ENCODE results near the gene MRPS25. TPM values are rescaled to one million over a fixed set of nuclear protein-coding genes. Genes with fewer than 3 reads are reported as not detected.
A peak's percentile ranks its signal among the peaks of the same experiment; 100 is the strongest.

The MRPS25 gene
- total RNA-seq, 1 experiment from 2014 or later: 69.7 TPM

GRCh38 chr3:15052335-15053242 is 12.5 kb downstream of the MRPS25 start:
- no peaks in the 10 kb centered on the region for H3K27me3 Mint-ChIP-seq (ENCODE audit: low read depth)
- TF ChIP-seq, protein P1, sequence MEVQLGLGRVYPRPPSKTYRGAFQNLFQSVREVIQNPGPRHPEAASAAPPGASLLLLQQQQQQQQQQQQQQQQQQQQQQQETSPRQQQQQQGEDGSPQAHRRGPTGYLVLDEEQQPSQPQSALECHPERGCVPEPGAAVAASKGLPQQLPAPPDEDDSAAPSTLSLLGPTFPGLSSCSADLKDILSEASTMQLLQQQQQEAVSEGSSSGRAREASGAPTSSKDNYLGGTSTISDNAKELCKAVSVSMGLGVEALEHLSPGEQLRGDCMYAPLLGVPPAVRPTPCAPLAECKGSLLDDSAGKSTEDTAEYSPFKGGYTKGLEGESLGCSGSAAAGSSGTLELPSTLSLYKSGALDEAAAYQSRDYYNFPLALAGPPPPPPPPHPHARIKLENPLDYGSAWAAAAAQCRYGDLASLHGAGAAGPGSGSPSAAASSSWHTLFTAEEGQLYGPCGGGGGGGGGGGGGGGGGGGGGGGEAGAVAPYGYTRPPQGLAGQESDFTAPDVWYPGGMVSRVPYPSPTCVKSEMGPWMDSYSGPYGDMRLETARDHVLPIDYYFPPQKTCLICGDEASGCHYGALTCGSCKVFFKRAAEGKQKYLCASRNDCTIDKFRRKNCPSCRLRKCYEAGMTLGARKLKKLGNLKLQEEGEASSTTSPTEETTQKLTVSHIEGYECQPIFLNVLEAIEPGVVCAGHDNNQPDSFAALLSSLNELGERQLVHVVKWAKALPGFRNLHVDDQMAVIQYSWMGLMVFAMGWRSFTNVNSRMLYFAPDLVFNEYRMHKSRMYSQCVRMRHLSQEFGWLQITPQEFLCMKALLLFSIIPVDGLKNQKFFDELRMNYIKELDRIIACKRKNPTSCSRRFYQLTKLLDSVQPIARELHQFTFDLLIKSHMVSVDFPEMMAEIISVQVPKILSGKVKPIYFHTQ (CRISPR knock-in tag; IDR thresholded peaks at IDR 0.05): no peak
- TF ChIP-seq TEAD1 (CRISPR knock-in tag; IDR thresholded peaks at IDR 0.05) (no peak), HMGA2 (CRISPR knock-in tag; IDR thresholded peaks at IDR 0.05) (no peak), MYBL2 (CRISPR knock-in tag; IDR thresholded peaks at IDR 0.05) (no peak), RELA (CRISPR knock-in tag; IDR thresholded peaks at IDR 0.05; ENCODE audit: borderline replicate concordance) (no peak), ZNF121 (CRISPR knock-in tag; IDR thresholded peaks at IDR 0.05) (no peak), ATF1 (CRISPR knock-in tag; IDR thresholded peaks at IDR 0.05) (no peak), ATF2 (CRISPR knock-in tag; IDR thresholded peaks at IDR 0.05; ENCODE audit: borderline replicate concordance, low read depth) (no peak), USF2 (CRISPR knock-in tag; IDR thresholded peaks at IDR 0.05) (no peak), NR3C1 (CRISPR knock-in tag; conservative IDR thresholded peaks at IDR 0.05; ENCODE audit: low read depth) (no peak), MXD4 (CRISPR knock-in tag; IDR thresholded peaks at IDR 0.05; ENCODE audit: borderline replicate concordance) (no peak), NR1H2 (CRISPR knock-in tag; IDR thresholded peaks at IDR 0.05) (no peak), TEAD4 (CRISPR knock-in tag; IDR thresholded peaks at IDR 0.05) (no peak), ETV6 (CRISPR knock-in tag; IDR thresholded peaks at IDR 0.05) (no peak)
- TF ChIP-seq, protein P2, sequence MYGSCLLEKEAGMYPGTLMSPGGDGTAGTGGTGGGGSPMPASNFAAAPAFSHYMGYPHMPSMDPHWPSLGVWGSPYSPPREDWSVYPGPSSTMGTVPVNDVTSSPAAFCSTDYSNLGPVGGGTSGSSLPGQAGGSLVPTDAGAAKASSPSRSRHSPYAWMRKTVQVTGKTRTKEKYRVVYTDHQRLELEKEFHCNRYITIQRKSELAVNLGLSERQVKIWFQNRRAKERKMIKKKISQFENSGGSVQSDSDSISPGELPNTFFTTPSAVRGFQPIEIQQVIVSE (CRISPR knock-in tag; IDR thresholded peaks at IDR 0.05; ENCODE audit: borderline replicate concordance): no peak
- TF ChIP-seq, protein P3, sequence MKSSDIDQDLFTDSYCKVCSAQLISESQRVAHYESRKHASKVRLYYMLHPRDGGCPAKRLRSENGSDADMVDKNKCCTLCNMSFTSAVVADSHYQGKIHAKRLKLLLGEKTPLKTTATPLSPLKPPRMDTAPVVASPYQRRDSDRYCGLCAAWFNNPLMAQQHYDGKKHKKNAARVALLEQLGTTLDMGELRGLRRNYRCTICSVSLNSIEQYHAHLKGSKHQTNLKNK (CRISPR knock-in tag; IDR thresholded peaks at IDR 0.05): no peak
- TF ChIP-seq, protein P4, sequence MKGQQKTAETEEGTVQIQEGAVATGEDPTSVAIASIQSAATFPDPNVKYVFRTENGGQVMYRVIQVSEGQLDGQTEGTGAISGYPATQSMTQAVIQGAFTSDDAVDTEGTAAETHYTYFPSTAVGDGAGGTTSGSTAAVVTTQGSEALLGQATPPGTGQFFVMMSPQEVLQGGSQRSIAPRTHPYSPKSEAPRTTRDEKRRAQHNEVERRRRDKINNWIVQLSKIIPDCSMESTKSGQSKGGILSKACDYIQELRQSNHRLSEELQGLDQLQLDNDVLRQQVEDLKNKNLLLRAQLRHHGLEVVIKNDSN (CRISPR knock-in tag; IDR thresholded peaks at IDR 0.05): no peak
- H3K9me3 Mint-ChIP-seq: no peaks in the 10 kb centered on the region
- peaks cover 19% of the 10 kb centered on the region for H3K4me1 Mint-ChIP-seq
- H3K27ac Mint-ChIP-seq: peak overlapping the region; percentile 62
- ChIA-PET POLR2A (interaction anchor here (0.9 kb wide), 1 partner anchor 12 kb away, joined by 5 read pairs; the partner anchor contains the start of gene MRPS25), CTCF (interaction anchor here (1.3 to 2.1 kb wide), 4 partner anchors 16 to 153 kb away, joined by 5 to 13 read pairs (median 9); partner anchors contain the start of genes CAPN7 and RBSN)
- DNase-seq (ENCODE audit: low spot score): no peak
- no peak for ATAC-seq
- H3K4me3 Mint-ChIP-seq: no peak overlapping the region
- H3K36me3 Mint-ChIP-seq: peaks cover 53% of the 10 kb centered on the region
